HG03457 (cell line): ENCODE data around the gene TFE3.
A peak's percentile ranks its signal among the peaks of the same experiment; 100 is the strongest.

ENCODE experiments used
- ATAC-seq: cut with Tn5 transposase; IDR thresholded peaks from one replicate; pipeline ENCODE4 v1.9.1; 2021; ENCODE audit warnings: moderate number of reproducible peaks; ENCODE audit not compliant: unreplicated experiment

TFE3 gene

GRCh38 chrX:49061490-49061889 is 18.3 kb upstream of the TFE3 start:
- ATAC-seq: no peak

- ATAC-seq: no peak
Measured at GRCh38 chrX:49060914-49061313, 17.8 kb upstream of the TFE3 start.

- no peak for ATAC-seq
Measured at GRCh38 chrX:49059681-49060085, 16.5 kb upstream of the TFE3 start.

GRCh38 chrX:49059201-49059600 is 16.0 kb upstream of the TFE3 start:
- ATAC-seq: no peak

GRCh38 chrX:49058794-49059193 is 15.6 kb upstream of the TFE3 start, which contains the start of gene CCDC120:
TSS of gene CCDC120 (plus strand) at chrX:49058999. CDS start at chrX:49062042, 3,043 bp downstream.
- no peak for ATAC-seq

GRCh38 chrX:49054073-49054762 is 11.1 kb upstream of the TFE3 start:
- no peak for ATAC-seq

- ATAC-seq: no peak
Measured at GRCh38 chrX:49053223-49054072, 10.3 kb upstream of the TFE3 start.

- no peak for ATAC-seq
Measured at GRCh38 chrX:49043987-49044281, 777 bp upstream of the TFE3 start.

GRCh38 chrX:49042581-49043219 is 457 bp downstream of the TFE3 start:
- ATAC-seq: peak; percentile 19

GRCh38 chrX:49041744-49042580 is 1.2 kb downstream of the TFE3 start:
- ATAC-seq: no peak

GRCh38 chrX:49040376-49040955 is 2.7 kb downstream of the TFE3 start:
- no peak for ATAC-seq

GRCh38 chrX:49039598-49040375 is 3.4 kb downstream of the TFE3 start:
- ATAC-seq: no peak

GRCh38 chrX:49037883-49038475 is 5.2 kb downstream of the TFE3 start:
- ATAC-seq: no peak

- no peak for ATAC-seq
Measured at GRCh38 chrX:49030283-49030682, 12.9 kb downstream of the TFE3 start.

GRCh38 chrX:49029876-49030275 is 13.3 kb downstream of the TFE3 start:
- no peak for ATAC-seq

- no peak for ATAC-seq
Measured at GRCh38 chrX:49019599-49020249, 23.4 kb downstream of the TFE3 start.

GRCh38 chrX:49019050-49019449 is 24.1 kb downstream of the TFE3 start:
- ATAC-seq: no peak

- no peak for ATAC-seq
Measured at GRCh38 chrX:49003696-49004095, 39.5 kb downstream of the TFE3 start.
